Jurkat, Clone E6-1 (cell line): ENCODE results near the gene RPL41. TPM values are rescaled to one million over a fixed set of nuclear protein-coding genes. Genes with fewer than 3 reads are reported as not detected.
"Not testable (repeated sequence)": the region's sequence is repeated elsewhere in the genome, so short reads cannot be mapped to it uniquely, and the experiment has no call there.

Experiments
- DNase-seq: peaks from one replicate; pipeline ENCODE4 v3.0.0-alpha.2; 2011; ENCODE audit warnings: low read depth, low spot score
- H3K4me3 ChIP-seq: 2 replicates; pipeline ENCODE4 v1.5.1; 2011; ENCODE audit warnings: mild to moderate bottlenecking, low read length, control low read depth, moderate library complexity
- polyA plus RNA-seq: library from polyadenylated mRNA; unstranded; fragments of >200 nt; gene quantifications from one replicate; pipeline ENCODE4 v1.2.1, GENCODE V29; 2012; ENCODE audit warnings: missing spikeins; ENCODE audit not compliant: insufficient read length, insufficient read depth

Gene RPL41
- polyA plus RNA-seq, result 8,487 TPM

- peak within 1 kb of the TSS; percentile 83 for H3K4me3 ChIP-seq
- peak; percentile 93 for DNase-seq
Measured at GRCh38 chr12:56116267-56117081, at the start of gene RPL41. Gene RPL41 (plus strand): TSS chr12:56116633.

GRCh38 chr12:56071648-56072047 is 44.8 kb upstream of the RPL41 start:
- DNase-seq, result no peak
- H3K4me3 ChIP-seq, result no peak overlapping the region

- H3K4me3 ChIP-seq, result no peak overlapping the region
- no peak for DNase-seq
Measured at GRCh38 chr12:56074396-56074795, 42.0 kb upstream of the RPL41 start.

- H3K4me3 ChIP-seq, DNase-seq: not testable (repeated sequence)
Measured at GRCh38 chr12:56077966-56078365, 38.5 kb upstream of the RPL41 start.

GRCh38 chr12:56078427-56078826 is 38.0 kb upstream of the RPL41 start:
- H3K4me3 ChIP-seq, result no peak overlapping the region

GRCh38 chr12:56078931-56079722 is 37.3 kb upstream of the RPL41 start:
- no peak for DNase-seq
- H3K4me3 ChIP-seq, result peak overlapping the region; percentile 60

More at GRCh38 chr12:56078427-56078826, 38.0 kb upstream of the RPL41 start:
- no peak for DNase-seq

GRCh38 chr12:56079723-56080555 is 36.5 kb upstream of the RPL41 start, which contains the start of gene ERBB3:
Gene ERBB3 (plus strand): TSS chr12:56080165. CDS start chr12:56080301, 136 bp downstream.
- peak within 1 kb of the TSS; percentile 60 for H3K4me3 ChIP-seq
- DNase-seq, result no peak

GRCh38 chr12:56080556-56081138 is 35.8 kb upstream of the RPL41 start:
- no peak for DNase-seq
- H3K4me3 ChIP-seq, result no peak overlapping the region

- no peak overlapping the region for H3K4me3 ChIP-seq
- DNase-seq, result no peak
Measured at GRCh38 chr12:56081393-56082347, 34.8 kb upstream of the RPL41 start.

- DNase-seq, result no peak
- no peak overlapping the region for H3K4me3 ChIP-seq
Measured at GRCh38 chr12:56082382-56082781, 34.1 kb upstream of the RPL41 start.

GRCh38 chr12:56082967-56083366 is 33.5 kb upstream of the RPL41 start:
- H3K4me3 ChIP-seq, result no peak overlapping the region
- no peak for DNase-seq

GRCh38 chr12:56084958-56085543 is 31.4 kb upstream of the RPL41 start:
- DNase-seq, result no peak

GRCh38 chr12:56086096-56086495 is 30.3 kb upstream of the RPL41 start:
- H3K4me3 ChIP-seq, result no peak overlapping the region
- DNase-seq, result no peak

More at GRCh38 chr12:56084958-56085543, 31.4 kb upstream of the RPL41 start:
- no peak overlapping the region for H3K4me3 ChIP-seq

GRCh38 chr12:56086608-56087007 is 29.8 kb upstream of the RPL41 start:
- DNase-seq, result no peak
- no peak overlapping the region for H3K4me3 ChIP-seq

- DNase-seq, result no peak
- H3K4me3 ChIP-seq, result no peak overlapping the region
Measured at GRCh38 chr12:56087220-56087619, 29.2 kb upstream of the RPL41 start.

GRCh38 chr12:56097738-56098137 is 18.7 kb upstream of the RPL41 start:
- H3K4me3 ChIP-seq, result no peak overlapping the region
- DNase-seq, result no peak

GRCh38 chr12:56098592-56098991 is 17.8 kb upstream of the RPL41 start:
- no peak overlapping the region for H3K4me3 ChIP-seq
- DNase-seq, result no peak
